Measurements from ENCODE around the gene NT5DC2. TPM values are rescaled to one million over a fixed set of nuclear protein-coding genes. Genes with fewer than 3 reads are reported as not detected.

NT5DC2 gene
- polyA plus RNA-seq, 3 donors, result 0.66 to 28.4 (median 0.67) TPM

DNA sequence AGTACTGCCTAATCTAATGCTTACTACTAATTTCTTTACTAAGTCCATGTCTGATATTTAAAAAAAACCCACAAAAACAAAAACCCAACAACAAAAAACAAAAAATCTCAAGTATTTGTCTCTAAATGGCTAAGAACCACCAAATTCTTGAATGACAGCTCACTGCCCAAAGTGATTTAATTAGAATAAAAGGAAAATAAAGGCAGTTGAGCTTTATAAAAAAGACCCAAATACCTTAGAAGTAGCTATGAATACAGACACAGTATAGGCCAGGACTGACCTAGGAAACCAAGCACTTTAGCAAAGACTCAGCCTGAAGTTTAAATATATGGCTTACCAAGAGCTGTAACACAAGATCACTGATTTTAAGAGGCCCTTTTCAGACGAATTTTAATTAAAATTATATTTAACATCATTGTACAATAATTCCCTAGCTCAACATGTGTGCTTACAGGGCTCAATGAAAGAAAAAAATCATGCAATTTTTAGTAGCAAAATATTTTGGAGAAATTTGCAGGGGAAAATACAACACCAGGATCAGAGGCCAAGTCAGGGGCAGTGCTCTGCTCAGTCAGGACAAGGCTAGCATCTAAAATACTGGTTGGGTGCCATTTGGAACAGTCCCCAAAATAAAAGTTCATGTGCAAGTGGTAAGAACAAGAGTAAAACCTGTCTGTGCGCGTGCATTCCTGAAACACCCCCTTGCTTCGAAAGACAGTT, 27.5 kb upstream of the NT5DC2 start:
- DNase-seq, result no peak
- H4K20me1 ChIP-seq (ENCODE audit: insufficient read depth, low read length), result peaks cover 16% of the 10 kb centered on the region
- no peaks in the 10 kb centered on the region for H3K79me2 ChIP-seq (ENCODE audit: insufficient read depth, low read length)
- Mint-ChIP-seq H3K27ac (no peak overlapping the region), H3K4me3 (no peak overlapping the region), H3K9me3 (peaks cover 0 to 3% (median 0%) of the 10 kb centered on the region in 7 donors), H3K4me1 (no peaks in the 10 kb centered on the region), H3K36me3 (peaks cover 70 to 90% of the 10 kb centered on the region in 2 donors), H3K27me3 (ENCODE audit: low read depth in 3 of 3) (peaks cover 0 to 3% (median 0%) of the 10 kb centered on the region in 3 donors)
- intact Hi-C loops (cut with micrococcal nuclease), result no loop called here
- WGBS (ENCODE audit: insufficient coverage), result 96% methylated on average over 3 of the region's 4 CpGs
- no peak overlapping the region for H3K4me2 ChIP-seq (replicated peaks; ENCODE audit: extremely low read depth, low read length, poor library complexity, severe bottlenecking)
- no peak overlapping the region for H3K4me3 ChIP-seq (replicated peaks in 1 of 3; ENCODE audit: low read depth in 2 of 3, low read length in 3 of 3)
- H3K27me3 ChIP-seq (ENCODE audit: control insufficient read depth in 2 of 2, insufficient read depth in 2 of 2, low read length in 2 of 2), result no peaks in the 10 kb centered on the region
- TF ChIP-seq, protein P1, sequence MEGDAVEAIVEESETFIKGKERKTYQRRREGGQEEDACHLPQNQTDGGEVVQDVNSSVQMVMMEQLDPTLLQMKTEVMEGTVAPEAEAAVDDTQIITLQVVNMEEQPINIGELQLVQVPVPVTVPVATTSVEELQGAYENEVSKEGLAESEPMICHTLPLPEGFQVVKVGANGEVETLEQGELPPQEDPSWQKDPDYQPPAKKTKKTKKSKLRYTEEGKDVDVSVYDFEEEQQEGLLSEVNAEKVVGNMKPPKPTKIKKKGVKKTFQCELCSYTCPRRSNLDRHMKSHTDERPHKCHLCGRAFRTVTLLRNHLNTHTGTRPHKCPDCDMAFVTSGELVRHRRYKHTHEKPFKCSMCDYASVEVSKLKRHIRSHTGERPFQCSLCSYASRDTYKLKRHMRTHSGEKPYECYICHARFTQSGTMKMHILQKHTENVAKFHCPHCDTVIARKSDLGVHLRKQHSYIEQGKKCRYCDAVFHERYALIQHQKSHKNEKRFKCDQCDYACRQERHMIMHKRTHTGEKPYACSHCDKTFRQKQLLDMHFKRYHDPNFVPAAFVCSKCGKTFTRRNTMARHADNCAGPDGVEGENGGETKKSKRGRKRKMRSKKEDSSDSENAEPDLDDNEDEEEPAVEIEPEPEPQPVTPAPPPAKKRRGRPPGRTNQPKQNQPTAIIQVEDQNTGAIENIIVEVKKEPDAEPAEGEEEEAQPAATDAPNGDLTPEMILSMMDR (IDR thresholded peaks at IDR 0.05), result no peak
- H2AFZ ChIP-seq (ENCODE audit: insufficient read depth, low read depth, low read length, poor library complexity, severe bottlenecking), result no peak overlapping the region
- H3K27ac ChIP-seq (ENCODE audit: low read depth in 1 of 2, low read length in 2 of 2), result no peak overlapping the region
- H3K9ac ChIP-seq (ENCODE audit: insufficient read depth, low read length, poor library complexity, severe bottlenecking), result no peak overlapping the region
- H3K36me3 ChIP-seq (replicated peaks in 1 of 2; ENCODE audit: control insufficient read depth in 1 of 2, insufficient read depth in 2 of 2, low read length in 2 of 2), result peaks cover 89 to 94% of the 10 kb centered on the region in 2 donors
- no peaks in the 10 kb centered on the region for H3K9me3 ChIP-seq (replicated peaks in 1 of 2; ENCODE audit: control insufficient read depth in 1 of 2, insufficient read depth in 1 of 2, low read length in 2 of 2)
- H3K4me1 ChIP-seq (ENCODE audit: control insufficient read depth in 1 of 2, insufficient read depth in 2 of 2, low read length in 2 of 2), result no peaks in the 10 kb centered on the region

DNA sequence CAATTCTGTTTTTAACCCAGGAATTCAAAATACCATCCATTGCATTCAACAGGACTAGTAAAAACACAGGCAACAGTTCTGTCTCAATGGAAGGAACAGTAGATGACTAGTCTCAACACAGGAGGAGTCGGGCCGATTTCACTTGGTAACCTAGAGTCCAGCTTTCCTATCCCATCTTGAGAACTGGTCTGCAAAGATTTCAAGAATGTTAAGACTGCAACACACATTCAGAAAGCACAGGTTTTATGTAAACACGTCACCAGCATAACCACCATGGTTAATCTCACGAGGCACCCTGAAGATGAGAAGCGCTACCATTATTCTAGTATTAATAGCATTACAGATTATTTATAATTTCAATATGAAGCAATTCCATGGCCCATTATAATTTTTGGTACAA, 24.8 kb upstream of the NT5DC2 start:
- Histone ChIP-seq H2AFZ (ENCODE audit: insufficient read depth, low read depth, low read length, poor library complexity, severe bottlenecking) (no peak overlapping the region), H3K9me3 (replicated peaks in 1 of 2; ENCODE audit: control insufficient read depth in 1 of 2, insufficient read depth in 1 of 2, low read length in 2 of 2) (no peaks in the 10 kb centered on the region), H3K9ac (ENCODE audit: insufficient read depth, low read length, poor library complexity, severe bottlenecking) (no peak overlapping the region), H3K36me3 (replicated peaks in 1 of 2; ENCODE audit: control insufficient read depth in 1 of 2, insufficient read depth in 2 of 2, low read length in 2 of 2) (peaks cover 92 to 99% of the 10 kb centered on the region in 2 donors), H3K27ac (ENCODE audit: low read depth in 1 of 2, low read length in 2 of 2) (no peak overlapping the region), H3K4me1 (ENCODE audit: control insufficient read depth in 1 of 2, insufficient read depth in 2 of 2, low read length in 2 of 2) (no peaks in the 10 kb centered on the region), H3K79me2 (ENCODE audit: insufficient read depth, low read length) (no peaks in the 10 kb centered on the region), H3K27me3 (ENCODE audit: control insufficient read depth in 2 of 2, insufficient read depth in 2 of 2, low read length in 2 of 2) (no peaks in the 10 kb centered on the region), H3K4me3 (replicated peaks in 1 of 3; ENCODE audit: low read depth in 2 of 3, low read length in 3 of 3) (no peak overlapping the region), H3K4me2 (replicated peaks; ENCODE audit: extremely low read depth, low read length, poor library complexity, severe bottlenecking) (no peak overlapping the region), H4K20me1 (ENCODE audit: insufficient read depth, low read length) (peaks cover 36% of the 10 kb centered on the region)
- Mint-ChIP-seq H3K4me1 (no peaks in the 10 kb centered on the region), H3K9me3 (no peaks in the 10 kb centered on the region), H3K4me3 (no peak overlapping the region), H3K27ac (no peak overlapping the region), H3K36me3 (peaks cover 78 to 86% of the 10 kb centered on the region in 2 donors), H3K27me3 (ENCODE audit: low read depth in 3 of 3) (peaks cover 0 to 3% (median 0%) of the 10 kb centered on the region in 3 donors)
- intact Hi-C loops (cut with micrococcal nuclease), result no loop called here
- DNase-seq, result no peak
- TF ChIP-seq, protein P1 (IDR thresholded peaks at IDR 0.05), result no peak
- no CpG with 5 or more reads among the region's 5 CpGs for WGBS (ENCODE audit: insufficient coverage)
